GM18858 (cell line): Measurements from ENCODE around the gene RIPPLY2.
"Not testable (repeated sequence)": the region's sequence is repeated elsewhere in the genome, so short reads cannot be mapped to it uniquely, and the experiment has no call there.

Experiments
- ATAC-seq: cut with Tn5 transposase; IDR thresholded peaks from one replicate; pipeline ENCODE4 v1.9.1; 2021; ENCODE audit not compliant: unreplicated experiment

Gene RIPPLY2

GRCh38 chr6:83853178-83854000 lies at the start of gene RIPPLY2:
RIPPLY2 (plus strand) TSS chr6:83853360; CDS start chr6:83853417, 57 bp downstream.
- ATAC-seq: no peak

DNA sequence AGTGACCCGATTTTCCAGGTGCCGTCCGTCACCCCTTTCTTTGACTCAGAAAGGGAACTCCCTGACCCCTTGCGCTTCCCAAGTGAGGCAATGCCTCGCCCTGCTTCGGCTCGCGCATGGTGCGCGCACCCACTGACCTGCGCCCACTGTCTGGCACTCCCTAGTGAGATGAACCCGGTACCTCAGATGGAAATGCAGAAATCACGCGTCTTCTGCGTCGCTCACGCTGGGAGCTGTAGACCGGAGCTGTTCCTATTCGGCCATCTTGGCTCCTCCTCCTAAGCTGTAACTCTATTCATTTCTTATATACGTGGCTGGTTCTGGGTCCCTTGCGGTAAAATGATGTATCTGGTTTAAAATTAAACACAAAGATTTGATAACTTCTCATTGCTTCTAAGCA lies 49.7 kb upstream of the RIPPLY2 start:
- not testable (repeated sequence) for ATAC-seq

DNA sequence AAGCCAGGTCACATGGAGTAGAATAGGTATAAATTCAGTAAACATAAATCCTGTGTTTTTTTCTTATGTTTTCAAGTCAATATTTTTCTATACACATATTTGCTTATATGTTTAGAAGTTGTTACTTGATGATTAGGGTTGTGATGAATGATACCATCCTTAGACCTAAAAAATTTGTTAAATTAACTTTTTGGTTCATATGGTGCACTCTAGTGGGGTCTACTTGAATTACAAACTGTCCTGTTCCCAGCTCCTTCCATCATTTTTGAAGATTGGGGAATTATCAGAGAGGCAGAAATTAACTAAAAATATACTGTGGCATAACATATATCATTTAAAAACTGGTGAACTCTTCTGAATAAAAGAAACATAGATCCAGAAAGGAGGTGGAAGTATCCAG lies 48.3 kb upstream of the RIPPLY2 start:
- no peak for ATAC-seq

- no peak for ATAC-seq
These were observed 45.2 kb upstream of the RIPPLY2 start for GRCh38 chr6:83808005-83808404.

DNA sequence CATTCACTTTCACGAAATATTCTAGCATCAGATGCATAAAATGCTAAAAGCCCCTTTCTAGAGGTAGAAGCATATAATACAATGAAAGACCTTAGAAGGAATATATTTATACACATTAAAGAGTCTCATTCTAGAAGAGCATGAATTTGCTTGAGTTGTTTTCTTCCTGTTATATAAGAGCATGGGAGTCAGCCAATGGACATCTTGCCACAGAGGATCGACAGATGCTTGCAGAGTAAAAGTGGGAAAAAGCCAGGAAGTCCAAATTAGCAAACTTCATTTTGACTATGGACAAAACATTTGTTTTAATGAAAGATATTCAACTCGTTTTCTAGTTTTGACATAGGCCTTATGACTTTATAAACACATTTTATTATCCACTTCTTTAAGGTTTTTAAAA lies 44.2 kb upstream of the RIPPLY2 start:
- ATAC-seq: no peak

GRCh38 chr6:83812595-83812994 lies 40.6 kb upstream of the RIPPLY2 start:
- ATAC-seq: no peak

DNA sequence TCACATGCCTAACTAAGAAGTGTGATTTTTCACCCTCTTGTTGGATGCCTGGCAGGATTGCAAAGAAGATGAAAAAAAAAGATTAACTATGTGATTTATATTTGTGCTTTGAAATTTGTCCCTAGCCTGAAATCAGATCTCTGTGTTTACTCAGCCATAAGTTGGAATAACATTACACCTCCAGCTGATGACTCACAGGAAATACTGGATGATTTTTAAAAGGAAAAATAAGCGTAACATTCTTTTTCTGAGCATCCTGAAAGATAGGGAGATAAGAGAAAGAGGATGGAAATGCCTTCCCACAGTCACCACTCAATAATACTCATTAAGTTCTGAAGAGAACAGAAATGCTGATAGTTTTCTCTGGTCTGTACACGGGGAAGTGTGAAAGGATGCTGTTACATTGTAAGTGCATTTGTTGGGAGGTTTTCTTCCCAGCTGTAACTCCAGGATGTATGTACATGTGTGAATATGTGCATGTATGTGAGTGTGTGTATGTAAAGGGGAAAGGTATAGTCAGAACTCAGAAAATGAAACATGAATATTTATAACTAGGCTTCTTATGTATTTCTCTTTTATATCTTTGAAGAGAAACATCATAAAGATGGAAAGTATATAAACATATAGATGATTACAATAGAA lies 37.4 kb upstream of the RIPPLY2 start:
- no peak for ATAC-seq

DNA sequence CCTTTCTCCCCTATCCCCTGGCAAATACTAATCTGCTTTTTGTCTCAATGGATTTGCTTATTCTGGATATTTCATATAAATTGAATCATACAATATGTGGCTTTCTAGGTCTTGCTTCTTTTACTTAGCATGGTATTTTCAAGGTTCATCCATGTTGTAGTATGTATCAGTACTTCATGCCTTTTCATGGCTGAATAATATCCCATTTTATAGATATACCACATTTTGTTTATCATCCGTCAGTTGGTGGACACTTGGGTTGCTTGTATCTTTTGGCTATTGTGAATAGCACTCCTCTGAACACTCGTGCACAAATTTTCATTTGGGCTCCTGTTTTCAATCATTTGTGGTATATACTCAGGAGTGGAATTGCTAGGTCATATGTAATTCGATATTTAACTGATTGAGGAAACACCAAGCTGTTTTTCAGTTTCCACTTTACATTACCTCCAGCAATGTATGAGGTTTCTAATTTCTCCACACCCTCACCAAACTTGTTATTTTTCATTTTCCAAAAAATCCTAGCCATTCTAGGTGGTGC lies 30.5 kb upstream of the RIPPLY2 start:
- no peak for ATAC-seq

DNA sequence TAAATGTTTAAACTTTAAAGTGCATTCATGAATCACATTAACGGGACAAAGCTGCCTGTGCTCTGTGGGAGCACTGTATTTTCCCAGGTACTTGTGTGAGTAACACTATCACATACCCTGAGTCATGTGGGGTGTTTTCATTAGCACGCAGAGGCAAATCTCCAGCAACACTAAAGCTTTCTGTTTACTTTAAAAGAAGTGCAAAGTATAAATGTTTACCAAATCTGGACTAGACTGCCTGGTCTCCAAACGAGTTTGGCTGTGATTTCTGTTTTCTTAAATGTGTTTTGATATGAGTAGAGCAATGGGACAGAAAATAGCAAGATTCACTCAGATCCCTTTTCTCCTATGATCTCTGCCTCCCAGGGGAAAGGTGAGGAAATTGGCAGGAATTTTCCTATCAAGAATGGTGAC lies 28.8 kb upstream of the RIPPLY2 start:
- no peak for ATAC-seq

GRCh38 chr6:83824831-83825230 lies 28.3 kb upstream of the RIPPLY2 start:
- ATAC-seq: no peak

DNA sequence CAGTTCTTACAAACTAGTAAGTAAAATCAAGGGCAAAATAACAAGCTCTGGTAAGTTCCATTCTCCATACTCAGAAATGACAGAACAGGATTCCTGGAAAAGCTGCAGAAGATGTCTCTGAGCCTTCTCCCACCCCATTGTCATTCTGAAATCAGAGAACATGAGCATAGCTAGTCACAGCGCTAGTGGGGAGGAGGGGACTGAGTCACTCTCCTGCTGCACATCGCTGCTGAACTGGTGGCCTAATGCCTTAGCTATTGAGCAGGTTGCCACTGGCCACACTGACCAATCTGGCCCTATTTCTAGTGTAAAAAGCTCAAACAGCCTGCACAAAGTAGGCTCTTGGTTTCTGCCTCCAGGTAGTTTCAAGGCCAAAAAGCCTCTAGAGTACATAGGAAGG lies 26.1 kb upstream of the RIPPLY2 start:
- ATAC-seq: no peak

DNA sequence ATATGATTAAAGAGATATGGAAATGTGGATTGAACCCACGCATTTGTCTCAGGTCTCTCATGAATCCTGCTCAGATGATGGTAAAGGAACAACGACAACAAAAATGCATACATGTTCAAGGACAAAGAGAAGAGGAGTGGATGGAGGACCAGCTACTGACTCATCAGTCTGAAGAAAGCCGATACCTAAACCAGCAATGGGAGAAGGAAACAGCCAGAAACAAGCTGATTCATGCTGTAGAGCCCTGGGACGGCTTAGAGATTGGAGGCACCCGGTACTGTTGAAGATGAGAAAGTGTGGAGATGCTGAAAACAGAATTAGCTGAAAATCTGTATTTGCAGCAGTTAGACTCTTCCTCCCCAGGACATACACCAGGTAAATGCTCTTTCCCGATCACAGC lies 14.4 kb upstream of the RIPPLY2 start:
- ATAC-seq: no peak

GRCh38 chr6:83844170-83844569 lies 9.0 kb upstream of the RIPPLY2 start:
- no peak for ATAC-seq

DNA sequence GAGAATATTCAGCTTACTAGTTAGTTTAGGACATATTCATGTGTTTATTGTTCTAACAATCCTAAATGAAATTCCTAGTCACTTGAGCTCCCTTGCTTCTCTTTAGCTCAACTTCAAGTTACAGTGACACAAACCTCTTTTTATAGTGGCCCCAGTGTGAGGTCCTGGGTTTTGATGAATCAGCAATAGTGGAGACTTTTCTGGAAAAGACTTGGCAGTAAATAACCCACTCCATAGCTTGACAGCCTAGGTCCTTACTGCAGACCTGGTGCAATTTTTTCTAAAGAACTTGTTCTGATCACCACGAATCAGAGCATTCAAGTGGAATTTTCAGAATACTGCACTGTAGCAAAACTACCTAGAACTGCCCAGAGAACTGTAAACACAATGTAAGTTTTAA lies 6.9 kb upstream of the RIPPLY2 start:
- no peak for ATAC-seq

DNA sequence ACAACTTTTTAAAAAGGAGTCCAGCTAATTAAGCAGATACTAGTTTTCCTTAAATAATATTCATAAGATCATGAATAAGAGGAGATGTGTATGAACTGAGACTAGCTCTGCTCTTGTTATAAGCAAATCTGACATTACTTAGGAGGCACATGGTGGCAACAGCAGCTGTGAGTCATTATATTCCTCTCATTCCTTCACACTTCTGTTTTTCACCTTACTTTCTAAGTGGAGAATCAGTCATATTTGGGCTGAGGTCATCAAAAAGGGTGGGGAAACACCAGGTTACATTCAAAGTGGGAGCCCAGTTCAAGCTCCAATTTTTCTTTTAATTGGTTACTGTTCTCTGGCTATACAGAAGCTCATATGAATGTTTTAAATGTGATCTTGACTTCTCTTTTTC lies 6.0 kb upstream of the RIPPLY2 start:
- peak; percentile 99 for ATAC-seq

DNA sequence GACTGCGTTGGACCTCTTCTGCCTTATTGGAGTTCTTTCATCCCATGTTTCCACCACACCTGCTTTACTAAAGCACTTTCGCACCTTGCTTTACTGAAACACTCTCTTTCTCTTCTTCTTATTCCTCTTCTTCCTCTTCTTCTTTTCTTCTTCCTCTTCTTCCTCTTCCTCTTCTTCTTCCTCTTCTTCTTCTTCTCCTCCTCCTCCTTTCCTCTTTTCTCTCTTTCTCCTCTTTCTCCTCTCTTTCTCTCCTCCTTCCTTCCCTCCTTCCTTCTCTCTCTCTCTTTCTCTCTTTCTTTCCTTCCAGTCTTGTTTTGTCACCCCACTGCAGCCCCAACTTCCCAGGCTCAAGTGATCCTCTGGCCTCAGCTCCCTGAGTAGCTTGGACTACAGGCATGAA lies 4.0 kb upstream of the RIPPLY2 start:
- no peak for ATAC-seq

GRCh38 chr6:83849610-83850009 lies 3.5 kb upstream of the RIPPLY2 start:
- no peak for ATAC-seq

GRCh38 chr6:83852528-83853177 lies 507 bp upstream of the RIPPLY2 start:
- no peak for ATAC-seq

DNA sequence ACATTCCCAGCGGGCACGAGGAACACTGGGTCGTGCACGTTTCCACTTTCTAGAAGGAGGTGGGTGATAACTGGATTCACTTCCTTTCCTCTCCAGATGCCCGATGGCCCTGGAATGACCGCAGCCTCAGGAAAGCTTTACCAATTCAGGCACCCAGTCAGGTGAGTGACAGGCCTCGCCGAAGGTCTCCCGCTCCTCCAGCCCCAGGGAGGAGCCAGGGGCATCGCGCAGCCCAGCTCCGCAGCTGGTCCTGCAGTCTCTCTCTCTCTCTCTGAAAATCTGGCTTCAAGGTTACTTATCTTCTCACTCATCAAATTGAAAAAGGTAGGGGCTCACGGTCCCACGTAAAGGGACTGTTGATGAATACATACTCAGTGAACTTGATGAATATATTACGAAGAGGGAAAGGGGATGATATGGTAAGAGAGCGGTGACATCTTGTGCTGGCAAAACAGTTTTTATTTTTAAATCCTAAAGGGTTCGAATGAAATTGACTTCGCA lies 891 bp downstream of the RIPPLY2 start:
- ATAC-seq: no peak

GRCh38 chr6:83854766-83855165 lies 1.6 kb downstream of the RIPPLY2 start:
- ATAC-seq: no peak
